ENCODE measurements around the gene RETREG1. TPM values are rescaled to one million over a fixed set of nuclear protein-coding genes. Genes with fewer than 3 reads are reported as not detected.

Gene RETREG1
- total and polyA plus RNA-seq, 9 donors, result 1.0 to 20.0 (median 4.0) TPM

- TF ChIP-seq, protein P1, sequence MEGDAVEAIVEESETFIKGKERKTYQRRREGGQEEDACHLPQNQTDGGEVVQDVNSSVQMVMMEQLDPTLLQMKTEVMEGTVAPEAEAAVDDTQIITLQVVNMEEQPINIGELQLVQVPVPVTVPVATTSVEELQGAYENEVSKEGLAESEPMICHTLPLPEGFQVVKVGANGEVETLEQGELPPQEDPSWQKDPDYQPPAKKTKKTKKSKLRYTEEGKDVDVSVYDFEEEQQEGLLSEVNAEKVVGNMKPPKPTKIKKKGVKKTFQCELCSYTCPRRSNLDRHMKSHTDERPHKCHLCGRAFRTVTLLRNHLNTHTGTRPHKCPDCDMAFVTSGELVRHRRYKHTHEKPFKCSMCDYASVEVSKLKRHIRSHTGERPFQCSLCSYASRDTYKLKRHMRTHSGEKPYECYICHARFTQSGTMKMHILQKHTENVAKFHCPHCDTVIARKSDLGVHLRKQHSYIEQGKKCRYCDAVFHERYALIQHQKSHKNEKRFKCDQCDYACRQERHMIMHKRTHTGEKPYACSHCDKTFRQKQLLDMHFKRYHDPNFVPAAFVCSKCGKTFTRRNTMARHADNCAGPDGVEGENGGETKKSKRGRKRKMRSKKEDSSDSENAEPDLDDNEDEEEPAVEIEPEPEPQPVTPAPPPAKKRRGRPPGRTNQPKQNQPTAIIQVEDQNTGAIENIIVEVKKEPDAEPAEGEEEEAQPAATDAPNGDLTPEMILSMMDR (IDR thresholded peaks at IDR 0.05), result no peak
- TF ChIP-seq EP300 (IDR thresholded peaks at IDR 0.05) (no peak), POLR2A (IDR thresholded peaks at IDR 0.05) (no peak)
- Histone ChIP-seq H3K27me3 (no peaks in the 10 kb centered on the region), H3K4me3 (no peak overlapping the region), H3K27ac (no peak overlapping the region), H3K9me3 (no peaks in the 10 kb centered on the region), H3K4me1 (ENCODE audit: insufficient read depth) (no peaks in the 10 kb centered on the region), H3K36me3 (no peaks in the 10 kb centered on the region)
- no peak for DNase-seq
- intact Hi-C loops (cut with DNase I), result no loop called here
- 95% methylated on average over 19 of the region's 19 CpGs for WGBS, 3 donors
Observed at GRCh38 chr5:16572289-16573015, 44.3 kb downstream of the RETREG1 start.

- intact Hi-C loops (cut with DNase I), result no loop called here
- H3K27me3 ChIP-seq, result no peaks in the 10 kb centered on the region
- H3K4me1 ChIP-seq (ENCODE audit: insufficient read depth), result no peaks in the 10 kb centered on the region
- no peaks in the 10 kb centered on the region for H3K36me3 ChIP-seq
- no peaks in the 10 kb centered on the region for H3K9me3 ChIP-seq
- no peak overlapping the region for H3K27ac ChIP-seq
- no peak overlapping the region for H3K4me3 ChIP-seq
- WGBS, 3 donors, result 72 to 87% (median 76%) methylated on average over 4 of the region's 4 CpGs
- no peak for DNase-seq
- TF ChIP-seq, protein P1 (IDR thresholded peaks at IDR 0.05), result no peak
- TF ChIP-seq POLR2A (IDR thresholded peaks at IDR 0.05), result no peak
- TF ChIP-seq EP300 (IDR thresholded peaks at IDR 0.05), result no peak
Observed at GRCh38 chr5:16571016-16571415, 45.8 kb downstream of the RETREG1 start.

DNA sequence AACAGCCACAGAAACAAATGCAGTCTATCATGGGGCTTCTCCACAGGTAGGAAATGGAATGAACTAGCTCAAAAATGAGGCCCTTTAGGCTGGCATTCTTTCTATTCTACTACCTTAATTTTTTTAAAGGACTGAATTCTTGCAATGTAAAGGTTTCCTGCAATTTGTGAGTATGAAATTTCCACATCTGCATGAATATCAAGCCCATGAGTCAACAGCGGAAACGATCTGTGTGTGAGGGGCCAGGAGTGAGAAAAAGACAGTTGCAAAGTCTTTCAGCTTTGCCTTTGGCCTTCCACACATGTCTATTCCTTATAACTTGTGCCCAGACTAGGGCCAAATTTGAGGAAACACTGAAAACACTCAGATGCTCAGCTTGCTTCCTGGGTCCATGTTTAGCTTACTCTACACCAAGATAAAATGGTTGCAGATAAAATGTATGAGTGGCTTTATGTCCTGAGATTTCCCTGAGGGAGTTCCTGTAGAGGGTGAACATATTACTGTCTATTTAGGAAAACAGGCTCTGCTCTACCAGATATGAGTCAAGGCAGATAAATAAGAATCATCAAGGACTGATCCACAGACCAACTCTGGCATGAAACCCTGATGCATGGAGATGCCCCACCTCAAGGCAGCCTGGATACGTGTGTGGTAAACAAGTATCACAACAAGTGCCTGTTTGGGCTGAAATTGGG is 46.5 kb downstream of the RETREG1 start:
- no peaks in the 10 kb centered on the region for H3K36me3 ChIP-seq
- H3K9me3 ChIP-seq, result no peaks in the 10 kb centered on the region
- intact Hi-C loops (cut with DNase I), result no loop called here
- no peak overlapping the region for H3K27ac ChIP-seq
- H3K4me3 ChIP-seq, result no peak overlapping the region
- 74 to 87% (median 74%) methylated on average over 3 of the region's 3 CpGs for WGBS, 3 donors
- no peak for TF ChIP-seq EP300 (IDR thresholded peaks at IDR 0.05)
- no peak for TF ChIP-seq POLR2A (IDR thresholded peaks at IDR 0.05)
- TF ChIP-seq, protein P1 (IDR thresholded peaks at IDR 0.05), result no peak
- H3K4me1 ChIP-seq (ENCODE audit: insufficient read depth), result no peaks in the 10 kb centered on the region
- no peaks in the 10 kb centered on the region for H3K27me3 ChIP-seq
- no peak for DNase-seq

DNA sequence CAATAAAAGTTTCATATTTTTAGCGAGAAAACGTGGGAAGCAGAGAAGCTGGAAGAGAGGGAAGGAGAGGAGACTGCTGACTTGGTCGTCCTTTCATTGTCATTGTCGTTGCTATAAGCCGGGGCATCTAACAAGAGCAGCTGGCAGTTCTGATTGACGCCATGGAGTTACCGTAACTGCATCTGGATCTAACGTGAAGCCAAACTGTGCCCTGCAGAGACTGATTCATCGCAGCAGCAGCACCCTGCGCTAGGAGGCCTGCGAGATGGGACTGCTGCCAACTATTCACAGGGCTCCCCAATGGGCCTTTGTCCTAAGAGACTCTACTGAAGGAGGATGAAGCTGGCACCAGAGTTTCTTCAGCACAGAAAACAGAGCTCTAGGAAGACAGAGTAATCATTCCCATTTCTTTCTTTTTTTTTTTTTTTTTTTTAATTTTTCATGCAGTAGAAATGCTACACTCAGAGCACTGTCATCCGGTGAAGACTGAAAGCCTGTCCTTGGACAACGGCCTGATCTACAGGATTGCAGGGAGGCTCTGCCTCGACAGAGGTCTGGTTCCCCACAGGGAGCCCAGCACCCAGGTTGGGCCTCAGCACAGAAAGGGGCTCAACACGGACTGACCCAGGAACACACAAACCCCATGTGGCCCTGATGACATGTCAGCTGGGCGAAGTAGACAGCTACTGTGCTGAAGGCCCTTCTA is 47.8 kb downstream of the RETREG1 start:
- Histone ChIP-seq H3K4me3 (no peak overlapping the region), H3K9me3 (no peaks in the 10 kb centered on the region), H3K27me3 (no peaks in the 10 kb centered on the region), H3K4me1 (ENCODE audit: insufficient read depth) (no peaks in the 10 kb centered on the region), H3K36me3 (no peaks in the 10 kb centered on the region), H3K27ac (no peak overlapping the region)
- TF ChIP-seq, protein P1 (IDR thresholded peaks at IDR 0.05), result no peak
- TF ChIP-seq EP300 (IDR thresholded peaks at IDR 0.05), result no peak
- TF ChIP-seq POLR2A (IDR thresholded peaks at IDR 0.05), result no peak
- WGBS, 3 donors, result 88 to 91% (median 89%) methylated on average over 16 of the region's 16 CpGs
- intact Hi-C loops (cut with DNase I), result no loop called here
- no peak for DNase-seq
